BE2C (cell line): ENCODE data around the gene KDM6A.

Experiments used
- DNase-seq: peaks from one replicate; pipeline ENCODE4 v3.0.0-alpha.2; 2020
- H3K27me3 ChIP-seq: fragments of 250-450 bp; sonication (Bioruptor Pico); 2 replicates; pipeline ENCODE4 v1.5.1; 2020; ENCODE audit warnings: mild to moderate bottlenecking
- H3K36me3 ChIP-seq: fragments of 250-450 bp; sonication (Bioruptor Pico); 2 replicates; pipeline ENCODE4 v1.5.1; 2020; ENCODE audit warnings: mild to moderate bottlenecking
- H3K4me1 ChIP-seq: fragments of 250-450 bp; sonication (Bioruptor Pico); 2 replicates; pipeline ENCODE4 v1.5.1; 2020
- H3K4me3 ChIP-seq: 2 replicates; pipeline ENCODE4 v1.5.1; 2011; ENCODE audit warnings: low read depth, low read length
- H3K9me3 ChIP-seq: fragments of 250-450 bp; sonication (Bioruptor Pico); 2 replicates; pipeline ENCODE4 v1.5.1; 2020
- TF ChIP-seq, protein P1 (sequence below): IDR thresholded peaks from 2 replicates; pipeline ENCODE4 v1.5.1; 2012; ENCODE audit warnings: mild to moderate bottlenecking, low read depth, low read length

KDM6A gene

DNA sequence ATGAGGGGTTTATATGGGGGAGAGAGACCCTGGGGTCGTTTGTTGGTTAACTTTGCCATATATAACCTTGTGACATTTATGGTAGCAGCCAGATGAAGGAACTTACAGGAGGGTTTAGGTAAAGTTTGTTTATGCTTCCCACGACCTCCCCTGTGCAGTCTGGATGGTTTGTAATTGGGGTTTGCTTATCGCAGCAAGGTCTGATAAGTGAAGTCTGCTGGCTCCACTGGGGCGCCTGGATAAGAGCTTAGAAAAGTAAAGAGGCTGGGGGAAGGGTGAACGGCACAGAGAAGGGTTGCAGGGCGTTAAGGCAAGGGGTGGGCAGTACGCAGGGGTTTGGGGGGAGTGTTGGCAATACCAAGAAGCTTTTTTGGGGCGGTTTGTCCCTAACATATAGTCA, 98.7 kb downstream of the KDM6A start:
- peak; percentile 59 for DNase-seq
- Histone ChIP-seq H3K9me3 (no peaks in the 10 kb centered on the region), H3K4me3 (peak overlapping the region; percentile 17)

DNA sequence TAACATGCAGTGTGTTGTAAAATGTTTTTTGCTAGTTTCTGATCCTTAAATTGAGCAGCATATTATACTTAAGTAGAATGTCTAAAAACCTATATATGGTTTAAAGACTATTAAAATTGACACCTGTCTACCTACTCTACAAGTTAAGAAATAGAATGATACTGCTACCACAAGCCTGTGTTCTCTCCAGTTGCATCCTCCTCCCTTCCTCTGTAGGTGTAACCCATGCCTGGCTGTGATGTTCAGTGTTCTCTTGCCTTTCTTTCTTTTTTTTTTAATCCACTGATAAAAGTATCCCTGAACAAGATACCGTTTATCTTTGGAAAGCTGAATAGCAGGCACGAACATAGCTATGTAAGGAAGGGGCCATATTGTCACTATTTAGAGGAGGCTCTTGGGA, 99.1 kb downstream of the KDM6A start:
- Histone ChIP-seq H3K36me3 (no peaks in the 10 kb centered on the region), H3K4me3 (peak overlapping the region; percentile 17), H3K9me3 (no peaks in the 10 kb centered on the region), H3K4me1 (no peaks in the 10 kb centered on the region), H3K27me3 (no peaks in the 10 kb centered on the region)
- TF ChIP-seq, protein P1, sequence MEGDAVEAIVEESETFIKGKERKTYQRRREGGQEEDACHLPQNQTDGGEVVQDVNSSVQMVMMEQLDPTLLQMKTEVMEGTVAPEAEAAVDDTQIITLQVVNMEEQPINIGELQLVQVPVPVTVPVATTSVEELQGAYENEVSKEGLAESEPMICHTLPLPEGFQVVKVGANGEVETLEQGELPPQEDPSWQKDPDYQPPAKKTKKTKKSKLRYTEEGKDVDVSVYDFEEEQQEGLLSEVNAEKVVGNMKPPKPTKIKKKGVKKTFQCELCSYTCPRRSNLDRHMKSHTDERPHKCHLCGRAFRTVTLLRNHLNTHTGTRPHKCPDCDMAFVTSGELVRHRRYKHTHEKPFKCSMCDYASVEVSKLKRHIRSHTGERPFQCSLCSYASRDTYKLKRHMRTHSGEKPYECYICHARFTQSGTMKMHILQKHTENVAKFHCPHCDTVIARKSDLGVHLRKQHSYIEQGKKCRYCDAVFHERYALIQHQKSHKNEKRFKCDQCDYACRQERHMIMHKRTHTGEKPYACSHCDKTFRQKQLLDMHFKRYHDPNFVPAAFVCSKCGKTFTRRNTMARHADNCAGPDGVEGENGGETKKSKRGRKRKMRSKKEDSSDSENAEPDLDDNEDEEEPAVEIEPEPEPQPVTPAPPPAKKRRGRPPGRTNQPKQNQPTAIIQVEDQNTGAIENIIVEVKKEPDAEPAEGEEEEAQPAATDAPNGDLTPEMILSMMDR = no peak
- no peak for DNase-seq

More for the DNA sequence above, 98.7 kb downstream of the KDM6A start:
- H3K27me3 ChIP-seq = no peaks in the 10 kb centered on the region
- no peaks in the 10 kb centered on the region for H3K4me1 ChIP-seq
- no peaks in the 10 kb centered on the region for H3K36me3 ChIP-seq
- TF ChIP-seq, protein P1 = no peak

DNA sequence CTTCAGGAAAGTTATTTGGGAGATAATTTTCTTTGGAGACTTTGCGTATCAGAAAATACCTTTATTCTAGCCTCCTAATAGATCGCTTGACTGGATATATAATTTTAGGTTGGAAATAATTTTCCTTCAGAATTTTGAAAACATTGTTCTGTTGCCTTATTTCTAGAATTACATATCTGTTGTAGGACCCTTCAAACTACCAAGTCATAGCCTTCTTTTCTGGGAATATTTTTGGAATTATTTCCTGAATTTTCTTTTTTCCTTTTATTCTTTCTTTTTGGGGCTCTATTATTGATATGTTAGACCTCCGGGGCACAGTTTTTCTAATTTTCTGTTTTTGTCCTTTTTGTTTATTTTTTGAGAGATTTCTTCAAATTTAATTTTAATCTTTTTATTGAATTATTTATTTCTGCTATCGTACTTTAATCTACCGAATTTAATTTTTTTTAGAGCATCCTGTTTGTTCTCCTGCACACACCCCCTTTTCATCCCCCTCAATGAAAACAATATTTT, 100.5 kb downstream of the KDM6A start:
- Histone ChIP-seq H3K27me3 (no peaks in the 10 kb centered on the region), H3K9me3 (no peaks in the 10 kb centered on the region), H3K36me3 (no peaks in the 10 kb centered on the region), H3K4me1 (no peaks in the 10 kb centered on the region), H3K4me3 (no peak overlapping the region)
- no peak for DNase-seq
- TF ChIP-seq, protein P1 = no peak

DNA sequence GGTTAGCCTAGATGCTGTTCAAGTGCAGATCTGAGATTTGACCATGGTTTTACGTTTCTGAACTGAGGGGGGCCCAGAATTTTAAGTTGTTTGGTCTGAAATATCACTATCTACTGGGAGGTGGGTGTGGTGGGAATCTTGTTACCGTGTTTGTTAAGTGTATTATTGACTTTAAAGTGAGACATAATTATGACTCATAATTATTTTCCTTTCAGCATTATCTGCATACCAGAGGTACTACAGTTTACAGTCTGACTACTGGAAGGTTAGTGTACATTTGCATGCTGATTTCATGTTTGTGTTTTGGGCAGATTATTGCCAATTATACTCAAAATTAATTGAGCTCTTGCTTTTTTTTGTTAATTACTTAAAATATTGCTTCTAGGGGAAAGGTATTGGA, 101.5 kb downstream of the KDM6A start:
- H3K9me3 ChIP-seq = no peaks in the 10 kb centered on the region
- DNase-seq = no peak
- H3K27me3 ChIP-seq = no peaks in the 10 kb centered on the region
- H3K4me3 ChIP-seq = no peak overlapping the region
- TF ChIP-seq, protein P1 = no peak
- no peaks in the 10 kb centered on the region for H3K36me3 ChIP-seq
- H3K4me1 ChIP-seq = no peaks in the 10 kb centered on the region

DNA sequence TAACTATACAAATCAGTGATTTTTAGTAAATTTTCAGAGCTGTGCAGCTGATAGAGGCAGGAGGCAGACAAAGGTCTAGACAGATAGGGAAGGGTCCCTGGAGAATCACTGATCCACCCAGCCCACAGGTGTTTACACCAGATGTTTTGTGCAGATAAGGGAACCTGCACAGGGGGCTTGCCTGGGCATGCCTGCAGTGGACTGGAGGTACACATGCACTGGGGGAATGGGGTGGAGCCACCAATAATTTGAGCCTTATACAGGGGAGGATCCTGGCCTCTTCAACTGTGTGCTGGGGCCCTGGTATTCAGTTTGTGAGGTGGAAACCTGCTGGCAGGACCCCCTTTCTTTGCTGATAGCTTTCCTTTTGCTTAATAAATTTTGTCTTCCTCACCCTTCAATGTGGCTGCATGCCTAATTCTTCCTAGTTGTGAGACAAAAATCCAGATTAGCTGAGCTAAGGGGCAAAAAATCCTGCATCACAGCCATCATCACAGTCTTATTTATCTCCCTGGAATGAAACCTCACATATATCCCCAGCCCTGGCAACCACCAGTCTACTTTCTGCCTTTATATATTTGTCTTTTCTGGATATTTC, 102.8 kb downstream of the KDM6A start:
- H3K9me3 ChIP-seq = no peaks in the 10 kb centered on the region
- no peaks in the 10 kb centered on the region for H3K36me3 ChIP-seq
- no peaks in the 10 kb centered on the region for H3K27me3 ChIP-seq
- TF ChIP-seq, protein P1 = no peak
- no peak for DNase-seq
- no peak overlapping the region for H3K4me3 ChIP-seq
- H3K4me1 ChIP-seq = no peaks in the 10 kb centered on the region

DNA sequence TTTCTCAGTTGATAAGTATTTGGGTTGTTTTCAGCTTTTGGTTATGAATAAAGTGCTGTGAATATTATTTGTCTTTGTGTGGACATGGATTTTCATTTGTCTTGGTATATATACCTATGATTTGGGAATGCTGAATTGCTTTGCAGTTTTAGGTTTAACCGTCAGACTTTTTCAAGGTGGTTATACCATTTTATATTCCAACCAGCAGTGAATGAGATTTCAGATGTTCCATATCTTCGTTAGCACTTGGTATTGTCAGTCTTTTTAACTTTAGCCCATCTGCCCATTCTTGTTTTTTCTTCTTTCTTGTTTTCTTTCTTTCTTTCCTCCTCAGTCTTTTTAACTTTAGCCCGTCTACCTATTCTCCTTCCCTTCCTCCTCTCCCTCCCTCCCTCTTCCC, 106.0 kb downstream of the KDM6A start:
- Histone ChIP-seq H3K9me3 (no peaks in the 10 kb centered on the region), H3K4me1 (no peaks in the 10 kb centered on the region), H3K27me3 (no peaks in the 10 kb centered on the region), H3K4me3 (no peak overlapping the region), H3K36me3 (no peaks in the 10 kb centered on the region)
- TF ChIP-seq, protein P1 = no peak
- DNase-seq = no peak
